HepG2 (cell line): ENCODE data around the gene RDH13.
A peak's percentile ranks its signal among the peaks of the same experiment; 100 is the strongest.

Source experiments
- ATF3 ChIP-seq: sonication (generic); formaldehyde crosslinking; IDR thresholded peaks from 2 replicates; pipeline ENCODE4 v1.4.0; 2020; ENCODE audit warnings: missing genetic modification reagents
- BCL3 ChIP-seq: sonication (generic); formaldehyde crosslinking; IDR thresholded peaks from 2 replicates; pipeline ENCODE4 v1.5.1; 2020; ENCODE audit warnings: mild to moderate bottlenecking, missing genetic modification reagents, moderate library complexity
- CTCF ChIP-seq: sonication (generic); formaldehyde crosslinking; IDR thresholded peaks from 2 replicates; pipeline ENCODE4 v1.5.0; 2020; ENCODE audit warnings: mild to moderate bottlenecking, missing genetic modification reagents, moderate library complexity
- RFX5 ChIP-seq: IDR thresholded peaks from 2 replicates; pipeline ENCODE4 v1.6.1; 2011; ENCODE audit warnings: low read depth, low read length, improper control_type of control experiment
- XBP1 ChIP-seq: sonication (generic); formaldehyde crosslinking; IDR thresholded peaks from 2 replicates; pipeline ENCODE4 v1.5.0; 2020; ENCODE audit warnings: missing genetic modification reagents
- ZNF773 ChIP-seq: sonication (generic); formaldehyde crosslinking; IDR thresholded peaks from 2 replicates; pipeline ENCODE4 v1.4.0; 2020; ENCODE audit warnings: missing genetic modification reagents, borderline replicate concordance
- ZNF891 ChIP-seq: sonication (generic); formaldehyde crosslinking; IDR thresholded peaks from 2 replicates; pipeline ENCODE4 v1.5.0; 2020; ENCODE audit warnings: mild to moderate bottlenecking, missing genetic modification reagents
- TF ChIP-seq, protein P1 (sequence below): sonication (generic); formaldehyde crosslinking; IDR thresholded peaks from 2 replicates; pipeline ENCODE4 v1.4.0; 2020; ENCODE audit warnings: missing genetic modification reagents
- TF ChIP-seq, protein P2 (sequence below): sonication (generic); formaldehyde crosslinking; conservative IDR thresholded peaks from 2 replicates; pipeline ENCODE4 v1.4.0; 2020; ENCODE audit warnings: missing genetic modification reagents

DNA sequence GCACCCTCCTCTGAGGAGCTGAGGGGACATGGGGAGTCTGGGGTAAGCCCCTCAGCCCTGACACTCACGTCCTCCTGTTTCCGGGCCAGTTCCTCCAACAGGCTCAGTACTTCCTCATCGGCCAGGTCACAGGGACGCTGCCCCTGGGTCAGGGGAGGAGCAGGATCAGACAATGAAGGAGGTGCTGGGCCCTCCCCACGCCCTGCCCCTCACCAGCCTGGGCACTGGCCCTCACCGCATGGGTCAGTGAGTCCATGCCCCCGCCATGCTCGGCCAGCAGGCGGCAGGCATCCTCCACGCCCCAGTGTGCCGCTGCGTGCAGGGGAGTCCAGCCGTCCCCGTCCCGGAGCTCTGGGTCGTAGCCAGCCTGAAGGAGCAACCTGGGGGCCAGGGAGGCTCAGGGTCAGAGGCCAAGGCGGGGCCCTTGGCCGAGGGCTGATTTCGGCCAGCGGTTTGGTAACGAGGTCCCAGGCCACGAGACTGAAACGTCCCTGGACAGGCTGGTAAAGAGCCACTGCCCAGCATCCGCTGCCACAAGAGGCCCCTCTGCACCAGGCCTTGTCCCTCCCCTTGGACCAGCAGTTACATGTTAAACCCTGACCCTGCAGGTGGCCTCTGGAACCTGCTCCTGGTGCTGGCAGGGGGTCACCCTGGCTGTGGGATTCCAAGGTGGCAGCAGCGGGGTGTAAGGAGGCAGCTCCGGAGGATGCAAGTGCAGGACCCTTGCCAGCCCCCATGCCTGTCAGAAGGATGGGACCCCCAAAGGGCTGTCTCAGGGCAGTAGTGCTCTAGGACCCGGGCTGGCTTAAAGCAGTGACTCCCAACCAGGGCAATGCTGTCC lies 36.0 kb upstream of the RDH13 start:
- TF ChIP-seq ATF3 (CRISPR knock-in tag) (no peak), CTCF (CRISPR knock-in tag) (peak; percentile 17), RFX5 (no peak), XBP1 (no peak), ZNF773 (CRISPR knock-in tag) (no peak), ZNF891 (no peak), BCL3 (CRISPR knock-in tag) (no peak)
- TF ChIP-seq, protein P1, sequence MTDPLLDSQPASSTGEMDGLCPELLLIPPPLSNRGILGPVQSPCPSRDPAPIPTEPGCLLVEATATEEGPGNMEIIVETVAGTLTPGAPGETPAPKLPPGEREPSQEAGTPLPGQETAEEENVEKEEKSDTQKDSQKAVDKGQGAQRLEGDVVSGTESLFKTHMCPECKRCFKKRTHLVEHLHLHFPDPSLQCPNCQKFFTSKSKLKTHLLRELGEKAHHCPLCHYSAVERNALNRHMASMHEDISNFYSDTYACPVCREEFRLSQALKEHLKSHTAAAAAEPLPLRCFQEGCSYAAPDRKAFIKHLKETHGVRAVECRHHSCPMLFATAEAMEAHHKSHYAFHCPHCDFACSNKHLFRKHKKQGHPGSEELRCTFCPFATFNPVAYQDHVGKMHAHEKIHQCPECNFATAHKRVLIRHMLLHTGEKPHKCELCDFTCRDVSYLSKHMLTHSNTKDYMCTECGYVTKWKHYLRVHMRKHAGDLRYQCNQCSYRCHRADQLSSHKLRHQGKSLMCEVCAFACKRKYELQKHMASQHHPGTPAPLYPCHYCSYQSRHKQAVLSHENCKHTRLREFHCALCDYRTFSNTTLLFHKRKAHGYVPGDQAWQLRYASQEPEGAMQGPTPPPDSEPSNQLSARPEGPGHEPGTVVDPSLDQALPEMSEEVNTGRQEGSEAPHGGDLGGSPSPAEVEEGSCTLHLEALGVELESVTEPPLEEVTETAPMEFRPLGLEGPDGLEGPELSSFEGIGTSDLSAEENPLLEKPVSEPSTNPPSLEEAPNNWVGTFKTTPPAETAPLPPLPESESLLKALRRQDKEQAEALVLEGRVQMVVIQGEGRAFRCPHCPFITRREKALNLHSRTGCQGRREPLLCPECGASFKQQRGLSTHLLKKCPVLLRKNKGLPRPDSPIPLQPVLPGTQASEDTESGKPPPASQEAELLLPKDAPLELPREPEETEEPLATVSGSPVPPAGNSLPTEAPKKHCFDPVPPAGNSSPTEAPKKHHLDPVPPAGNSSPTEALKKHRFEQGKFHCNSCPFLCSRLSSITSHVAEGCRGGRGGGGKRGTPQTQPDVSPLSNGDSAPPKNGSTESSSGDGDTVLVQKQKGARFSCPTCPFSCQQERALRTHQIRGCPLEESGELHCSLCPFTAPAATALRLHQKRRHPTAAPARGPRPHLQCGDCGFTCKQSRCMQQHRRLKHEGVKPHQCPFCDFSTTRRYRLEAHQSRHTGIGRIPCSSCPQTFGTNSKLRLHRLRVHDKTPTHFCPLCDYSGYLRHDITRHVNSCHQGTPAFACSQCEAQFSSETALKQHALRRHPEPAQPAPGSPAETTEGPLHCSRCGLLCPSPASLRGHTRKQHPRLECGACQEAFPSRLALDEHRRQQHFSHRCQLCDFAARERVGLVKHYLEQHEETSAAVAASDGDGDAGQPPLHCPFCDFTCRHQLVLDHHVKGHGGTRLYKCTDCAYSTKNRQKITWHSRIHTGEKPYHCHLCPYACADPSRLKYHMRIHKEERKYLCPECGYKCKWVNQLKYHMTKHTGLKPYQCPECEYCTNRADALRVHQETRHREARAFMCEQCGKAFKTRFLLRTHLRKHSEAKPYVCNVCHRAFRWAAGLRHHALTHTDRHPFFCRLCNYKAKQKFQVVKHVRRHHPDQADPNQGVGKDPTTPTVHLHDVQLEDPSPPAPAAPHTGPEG: no peak
- TF ChIP-seq, protein P2, sequence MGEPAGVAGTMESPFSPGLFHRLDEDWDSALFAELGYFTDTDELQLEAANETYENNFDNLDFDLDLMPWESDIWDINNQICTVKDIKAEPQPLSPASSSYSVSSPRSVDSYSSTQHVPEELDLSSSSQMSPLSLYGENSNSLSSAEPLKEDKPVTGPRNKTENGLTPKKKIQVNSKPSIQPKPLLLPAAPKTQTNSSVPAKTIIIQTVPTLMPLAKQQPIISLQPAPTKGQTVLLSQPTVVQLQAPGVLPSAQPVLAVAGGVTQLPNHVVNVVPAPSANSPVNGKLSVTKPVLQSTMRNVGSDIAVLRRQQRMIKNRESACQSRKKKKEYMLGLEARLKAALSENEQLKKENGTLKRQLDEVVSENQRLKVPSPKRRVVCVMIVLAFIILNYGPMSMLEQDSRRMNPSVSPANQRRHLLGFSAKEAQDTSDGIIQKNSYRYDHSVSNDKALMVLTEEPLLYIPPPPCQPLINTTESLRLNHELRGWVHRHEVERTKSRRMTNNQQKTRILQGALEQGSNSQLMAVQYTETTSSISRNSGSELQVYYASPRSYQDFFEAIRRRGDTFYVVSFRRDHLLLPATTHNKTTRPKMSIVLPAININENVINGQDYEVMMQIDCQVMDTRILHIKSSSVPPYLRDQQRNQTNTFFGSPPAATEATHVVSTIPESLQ (CRISPR knock-in tag): no peak
